Loucy (cell line): ENCODE data around the gene ATAD3B.

Experiments used
- H2AFZ ChIP-seq: fragments of 200-600 bp; sonication (generic); 2 replicates; pipeline ENCODE4 v1.6.0; 2016; ENCODE audit warnings: antibody characterized with exemption, mild to moderate bottlenecking, low read length, moderate library complexity
- H3F3A ChIP-seq: fragments of 200-600 bp; 2 replicates; pipeline ENCODE4 v1.6.0; 2016; ENCODE audit warnings: antibody characterized with exemption, low read depth, mild to moderate bottlenecking
- H3K27me3 ChIP-seq: fragments of 200-600 bp; sonication (generic); 2 replicates; pipeline ENCODE4 v1.6.1; 2014; ENCODE audit warnings: low read length, mild to moderate bottlenecking; ENCODE audit not compliant: insufficient read depth, poor library complexity, severe bottlenecking
- H3K36me3 ChIP-seq: fragments of 200-600 bp; sonication (generic); 2 replicates; pipeline ENCODE4 v1.6.1; 2016; ENCODE audit warnings: low read length; ENCODE audit not compliant: insufficient read depth
- H3K4me1 ChIP-seq: fragments of 200-600 bp; sonication (generic); 2 replicates; pipeline ENCODE4 v1.5.1; 2014; ENCODE audit warnings: low read length, mild to moderate bottlenecking; ENCODE audit not compliant: insufficient read depth, poor library complexity, severe bottlenecking
- H3K4me2 ChIP-seq: fragments of 200-600 bp; sonication (generic); 2 replicates; pipeline ENCODE4 v1.6.0; 2014; ENCODE audit warnings: antibody characterized with exemption, low read length, low read depth, mild to moderate bottlenecking; ENCODE audit not compliant: poor library complexity, severe bottlenecking
- H3K4me3 ChIP-seq: fragments of 200-600 bp; sonication (generic); 2 replicates; pipeline ENCODE4 v1.5.1; 2014; ENCODE audit warnings: low read length, mild to moderate bottlenecking, mixed read lengths; ENCODE audit not compliant: poor library complexity, severe bottlenecking
- H3K79me2 ChIP-seq: fragments of 200-600 bp; sonication (generic); 2 replicates; pipeline ENCODE4 v1.6.1; 2014; ENCODE audit warnings: low read length; ENCODE audit not compliant: insufficient read depth
- H3K9ac ChIP-seq: fragments of 200-600 bp; sonication (generic); 2 replicates; pipeline ENCODE4 v1.6.0; 2014; ENCODE audit warnings: mild to moderate bottlenecking, low read depth, low read length, moderate library complexity; ENCODE audit not compliant: poor library complexity, severe bottlenecking
- H3K9me2 ChIP-seq: fragments of 200-600 bp; sonication (generic); replicated peaks from 2 replicates; pipeline ENCODE4 v1.6.1; 2016; ENCODE audit warnings: low read depth, low read length, mixed read lengths
- H3K9me3 ChIP-seq: fragments of 200-600 bp; sonication (generic); 2 replicates; pipeline ENCODE4 v1.6.1; 2014; ENCODE audit warnings: mild to moderate bottlenecking, antibody characterized with exemption, low read length, low read depth; ENCODE audit not compliant: insufficient read depth
- H4K20me1 ChIP-seq: fragments of 200-600 bp; sonication (generic); 2 replicates; pipeline ENCODE4 v1.6.0; 2014; ENCODE audit warnings: antibody characterized with exemption, low read length, mild to moderate bottlenecking; ENCODE audit not compliant: insufficient read depth, poor library complexity, severe bottlenecking
- EZH2phosphoT487 ChIP-seq: fragments of 200-600 bp; IDR thresholded peaks from 2 replicates; pipeline ENCODE4 v1.6.1; 2018; ENCODE audit warnings: antibody characterized with exemption, mild to moderate bottlenecking, moderate library complexity, borderline replicate concordance
- TF ChIP-seq, protein P1 (sequence below): fragments of 200-600 bp; sonication (generic); conservative IDR thresholded peaks from 2 replicates; pipeline ENCODE4 v1.5.1; 2014; ENCODE audit warnings: mild to moderate bottlenecking, antibody characterized with exemption, low read length

ATAD3B gene

GRCh38 chr1:1489231-1489630 is 17.7 kb downstream of the ATAD3B start:
- Histone ChIP-seq H3K36me3 (peaks cover 6% of the 10 kb centered on the region; the same call in 1 of the 2 replicates), H4K20me1 (no peaks in the 10 kb centered on the region), H3K27me3 (no peaks in the 10 kb centered on the region), H3K9me2 (no peaks in the 10 kb centered on the region), H2AFZ (no peak overlapping the region), H3K79me2 (no peaks in the 10 kb centered on the region), H3K4me1 (no peaks in the 10 kb centered on the region), H3K9me3 (no peaks in the 10 kb centered on the region), H3K4me2 (no peak overlapping the region), H3K9ac (no peak overlapping the region), H3K4me3 (no peak overlapping the region), H3F3A (no peaks in the 10 kb centered on the region)
- TF ChIP-seq, protein P1, sequence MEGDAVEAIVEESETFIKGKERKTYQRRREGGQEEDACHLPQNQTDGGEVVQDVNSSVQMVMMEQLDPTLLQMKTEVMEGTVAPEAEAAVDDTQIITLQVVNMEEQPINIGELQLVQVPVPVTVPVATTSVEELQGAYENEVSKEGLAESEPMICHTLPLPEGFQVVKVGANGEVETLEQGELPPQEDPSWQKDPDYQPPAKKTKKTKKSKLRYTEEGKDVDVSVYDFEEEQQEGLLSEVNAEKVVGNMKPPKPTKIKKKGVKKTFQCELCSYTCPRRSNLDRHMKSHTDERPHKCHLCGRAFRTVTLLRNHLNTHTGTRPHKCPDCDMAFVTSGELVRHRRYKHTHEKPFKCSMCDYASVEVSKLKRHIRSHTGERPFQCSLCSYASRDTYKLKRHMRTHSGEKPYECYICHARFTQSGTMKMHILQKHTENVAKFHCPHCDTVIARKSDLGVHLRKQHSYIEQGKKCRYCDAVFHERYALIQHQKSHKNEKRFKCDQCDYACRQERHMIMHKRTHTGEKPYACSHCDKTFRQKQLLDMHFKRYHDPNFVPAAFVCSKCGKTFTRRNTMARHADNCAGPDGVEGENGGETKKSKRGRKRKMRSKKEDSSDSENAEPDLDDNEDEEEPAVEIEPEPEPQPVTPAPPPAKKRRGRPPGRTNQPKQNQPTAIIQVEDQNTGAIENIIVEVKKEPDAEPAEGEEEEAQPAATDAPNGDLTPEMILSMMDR = no peak
- TF ChIP-seq EZH2phosphoT487 = no peak

- Histone ChIP-seq H3K36me3 (peaks cover 6% of the 10 kb centered on the region; the same call in 1 of the 2 replicates), H2AFZ (no peak overlapping the region), H3K4me2 (no peak overlapping the region), H3K9me2 (no peaks in the 10 kb centered on the region), H3K4me1 (no peaks in the 10 kb centered on the region), H3K9me3 (no peaks in the 10 kb centered on the region), H3K79me2 (no peaks in the 10 kb centered on the region), H3K27me3 (no peaks in the 10 kb centered on the region), H3K9ac (no peak overlapping the region), H4K20me1 (no peaks in the 10 kb centered on the region), H3F3A (no peaks in the 10 kb centered on the region), H3K4me3 (no peak overlapping the region)
- TF ChIP-seq, protein P1 = no peak
Measured at GRCh38 chr1:1489861-1490260, 18.3 kb downstream of the ATAD3B start.

DNA sequence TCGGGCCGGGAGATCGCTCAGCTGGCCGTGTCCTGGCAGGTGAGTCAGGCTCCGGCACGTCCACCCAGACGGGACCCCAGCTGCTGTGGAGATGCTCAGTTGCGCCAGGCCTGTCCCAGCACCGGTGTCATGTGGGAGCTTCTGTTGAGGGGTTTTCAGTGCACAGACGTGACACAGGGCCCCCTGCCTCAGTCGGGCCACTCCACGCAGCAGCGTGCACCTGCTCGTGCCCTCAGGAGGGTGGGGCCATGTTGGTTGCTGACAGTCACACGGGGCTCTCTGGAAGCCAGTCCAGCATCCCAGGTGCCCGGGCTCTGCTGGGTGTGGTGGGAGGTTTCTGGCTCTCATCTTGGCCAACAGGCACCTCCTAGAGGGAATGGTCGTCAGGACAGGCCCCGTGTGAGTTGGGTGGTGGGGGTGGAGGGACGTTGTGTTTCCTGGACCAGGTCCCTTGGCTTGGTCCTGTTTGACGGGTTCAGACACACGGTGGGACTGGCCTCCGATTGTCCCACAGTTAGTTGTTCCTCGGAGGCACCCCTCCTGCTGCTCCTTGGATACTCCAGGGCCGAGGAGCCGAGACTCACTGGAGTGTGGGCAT is 19.2 kb downstream of the ATAD3B start:
- no peaks in the 10 kb centered on the region for H4K20me1 ChIP-seq
- no peaks in the 10 kb centered on the region for H3K79me2 ChIP-seq
- no peaks in the 10 kb centered on the region for H3K27me3 ChIP-seq
- H3F3A ChIP-seq = no peaks in the 10 kb centered on the region
- H3K36me3 ChIP-seq = peaks cover 6% of the 10 kb centered on the region; the same call in 1 of the 2 replicates
- H2AFZ ChIP-seq = no peak overlapping the region
- no peak overlapping the region for H3K4me2 ChIP-seq
- H3K4me1 ChIP-seq = no peaks in the 10 kb centered on the region
- TF ChIP-seq EZH2phosphoT487 = no peak
- TF ChIP-seq, protein P1 = no peak
- no peaks in the 10 kb centered on the region for H3K9me3 ChIP-seq
- H3K9me2 ChIP-seq = no peaks in the 10 kb centered on the region
- no peak overlapping the region for H3K9ac ChIP-seq
- no peak overlapping the region for H3K4me3 ChIP-seq
